GM19351 (cell line): ENCODE results near the gene MORC2.

ENCODE experiments used
- ATAC-seq: cut with Tn5 transposase; IDR thresholded peaks from one replicate; pipeline ENCODE4 v1.9.1; 2021; ENCODE audit warnings: mild to moderate bottlenecking, moderate library complexity; ENCODE audit not compliant: unreplicated experiment

MORC2 gene

DNA sequence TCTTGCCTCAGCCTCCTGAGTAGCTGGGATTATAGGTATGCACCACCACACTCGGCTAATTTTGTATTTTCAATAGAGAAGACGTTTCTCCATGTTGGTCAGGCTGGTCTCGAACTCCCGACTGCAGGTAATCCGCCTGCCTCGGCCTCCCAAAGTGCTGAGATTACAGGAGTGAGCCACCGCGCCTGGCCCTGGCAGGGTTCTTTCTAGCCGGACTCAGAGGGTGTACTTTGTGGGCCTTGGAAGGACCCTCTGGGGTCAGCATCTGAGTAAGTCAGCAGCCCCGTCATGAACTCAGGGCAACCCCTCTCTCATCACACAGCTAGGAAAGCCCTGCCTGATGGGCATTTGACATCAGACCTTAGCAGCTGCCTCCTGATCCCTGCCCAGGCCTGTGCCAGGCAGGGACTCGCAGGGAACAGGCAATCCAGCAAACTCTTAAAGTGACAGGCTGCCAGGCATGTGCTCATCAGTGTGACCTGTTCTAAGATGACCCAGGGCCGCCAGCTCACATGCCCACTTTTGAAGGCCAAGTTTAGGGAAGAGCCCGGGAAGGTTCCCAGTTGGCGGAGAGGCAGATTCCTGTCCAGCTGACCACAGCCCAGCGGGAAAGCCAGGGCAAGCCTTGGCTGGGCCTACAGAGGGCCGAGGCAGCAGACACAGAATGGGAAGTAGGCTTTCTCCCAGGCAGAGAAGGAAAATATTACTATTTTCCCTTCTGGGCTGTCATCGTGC lies 92.9 kb downstream of the MORC2 start:
- ATAC-seq, result no peak
